Measurements from ENCODE around the gene ARL4C.

Gene ARL4C

DNA sequence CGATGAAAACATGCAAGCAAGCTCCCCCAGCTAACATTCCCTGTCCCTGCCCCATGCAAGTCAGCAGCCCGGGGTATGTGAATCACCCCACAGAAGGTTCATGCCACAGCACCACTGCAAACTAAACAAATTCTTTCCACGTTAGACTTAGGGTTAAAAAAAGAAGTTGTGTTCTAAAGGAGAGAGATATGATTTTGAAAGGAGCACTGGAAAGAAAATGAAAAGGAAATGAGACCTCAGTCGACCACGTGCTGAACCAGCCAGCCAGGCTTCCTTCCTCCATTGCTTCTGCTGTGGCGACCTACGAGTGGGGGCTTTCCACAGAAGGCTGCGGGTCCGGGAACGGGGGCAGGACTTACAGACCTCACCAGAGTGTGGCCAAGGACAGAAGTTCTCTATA lies 52.0 kb downstream of the ARL4C start:
- DNase-seq: peak in 1 of 14 donors; percentile 6

DNA sequence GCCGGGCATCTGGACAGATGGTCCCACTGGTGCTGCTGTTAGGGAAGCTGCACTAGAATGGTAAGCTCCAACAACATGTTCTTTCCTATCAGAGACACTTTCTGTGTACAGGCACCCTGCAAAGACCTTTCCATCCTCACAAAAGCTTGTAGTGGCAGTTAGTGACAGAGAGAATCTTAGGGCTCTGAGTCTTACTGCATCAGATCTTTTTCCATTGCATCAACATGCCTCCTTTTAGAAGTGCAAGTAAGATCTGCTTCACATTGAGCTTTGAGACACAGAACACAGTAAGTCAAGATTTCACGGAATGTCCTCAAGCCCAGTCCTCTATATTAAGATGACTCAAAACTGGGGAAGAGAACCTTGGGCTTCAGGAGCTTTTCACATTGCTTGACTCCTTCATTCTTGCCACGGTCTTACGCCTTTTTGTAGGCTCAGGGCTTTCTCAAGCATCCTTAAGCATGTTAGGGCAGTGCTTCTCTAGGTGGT lies 52.6 kb downstream of the ARL4C start:
- no peak for DNase-seq

All from C1 segment of cervical spinal cord (tissue), 14 donors.